Raji (cell line): ENCODE data around the gene LIMK2.

Source experiments
- POLR2A ChIP-seq: IDR thresholded peaks from 2 replicates; pipeline ENCODE4 v1.6.1; 2011; ENCODE audit warnings: low read depth, low read length, control low read depth; ENCODE audit not compliant: insufficient read depth

The LIMK2 gene

GRCh38 chr22:31211862-31212730, at the start of gene LIMK2:
LIMK2 (plus strand) TSS chr22:31212298; CDS start chr22:31212409, 111 bp downstream.
- TF ChIP-seq POLR2A, result peak; percentile 85

DNA sequence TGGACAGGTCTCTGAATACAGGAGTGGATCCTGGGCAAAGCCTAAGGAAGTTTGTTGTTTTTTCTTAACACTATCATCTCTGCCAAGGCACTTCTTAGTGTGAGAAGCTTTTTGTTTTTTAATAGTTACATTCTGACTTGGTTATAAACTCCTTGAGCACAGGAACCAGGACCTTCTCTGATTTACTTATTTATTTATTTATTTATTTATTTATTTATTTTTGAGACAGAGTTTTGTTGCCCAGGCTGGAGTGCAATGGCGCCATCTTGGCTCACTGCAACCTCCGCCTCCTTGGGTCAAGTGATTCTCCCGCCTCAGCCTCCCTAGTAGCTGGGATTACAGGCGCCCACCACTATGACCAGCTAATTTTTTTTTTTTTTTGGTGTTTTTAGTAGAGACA, 41.1 kb upstream of the LIMK2 start:
- no peak for TF ChIP-seq POLR2A

DNA sequence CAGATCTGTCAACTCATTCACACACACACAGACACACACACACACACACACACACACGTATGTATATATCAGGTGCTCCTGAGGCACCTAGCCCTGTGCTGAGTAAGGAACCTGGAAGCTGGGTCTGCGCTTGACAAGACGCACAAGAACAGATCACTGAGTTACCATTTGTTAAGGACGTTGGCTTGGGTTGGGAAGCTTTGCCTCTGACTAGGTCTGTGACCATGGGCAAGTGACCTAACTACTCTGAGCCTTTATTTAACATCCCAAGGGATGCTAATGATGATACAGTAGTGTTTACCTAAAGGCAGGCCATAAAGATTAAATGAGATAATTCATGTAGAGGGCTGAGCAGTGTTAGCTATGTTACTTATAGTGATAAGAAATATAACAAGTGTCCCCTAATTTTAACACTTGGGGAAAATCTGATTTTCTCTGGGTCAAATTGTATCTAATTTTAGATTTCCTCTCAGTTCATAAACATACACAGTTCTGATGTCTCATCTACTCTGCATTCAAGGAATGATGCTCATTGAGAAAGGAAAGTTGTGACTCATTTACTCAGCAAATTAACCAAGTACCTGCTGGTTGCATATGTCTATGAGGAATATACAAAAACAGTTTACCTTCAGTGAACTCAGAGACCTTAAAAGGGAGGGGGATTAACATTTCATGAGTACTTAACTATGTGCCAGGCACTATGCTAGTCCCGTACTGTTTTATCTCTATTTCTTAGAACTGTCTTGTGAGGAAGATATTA, 38.5 kb upstream of the LIMK2 start:
- TF ChIP-seq POLR2A, result no peak

DNA sequence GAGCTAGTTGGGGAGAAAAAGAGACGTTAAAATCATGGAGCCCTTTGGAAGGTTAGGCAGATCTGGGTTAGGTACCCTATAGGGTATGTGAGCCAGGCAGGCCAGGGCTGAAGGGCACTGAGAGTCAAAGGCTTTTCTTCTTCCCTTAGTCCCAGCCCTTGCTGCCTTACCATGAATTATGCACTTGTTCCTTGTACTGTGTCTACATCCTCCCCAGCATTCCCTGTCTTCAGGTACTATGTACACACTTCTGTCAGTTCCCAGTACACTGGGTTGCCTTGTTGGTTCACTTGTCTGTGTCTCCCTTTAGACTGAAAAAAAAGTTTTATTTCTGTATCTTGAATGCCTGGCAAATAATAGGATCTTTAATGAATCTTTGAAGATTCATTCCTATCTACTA, 35.2 kb upstream of the LIMK2 start:
- TF ChIP-seq POLR2A, result no peak

GRCh38 chr22:31177420-31178162, 34.5 kb upstream of the LIMK2 start:
- TF ChIP-seq POLR2A, result no peak

- TF ChIP-seq POLR2A, result no peak
These were observed 33.2 kb upstream of the LIMK2 start for GRCh38 chr22:31178859-31179258.

DNA sequence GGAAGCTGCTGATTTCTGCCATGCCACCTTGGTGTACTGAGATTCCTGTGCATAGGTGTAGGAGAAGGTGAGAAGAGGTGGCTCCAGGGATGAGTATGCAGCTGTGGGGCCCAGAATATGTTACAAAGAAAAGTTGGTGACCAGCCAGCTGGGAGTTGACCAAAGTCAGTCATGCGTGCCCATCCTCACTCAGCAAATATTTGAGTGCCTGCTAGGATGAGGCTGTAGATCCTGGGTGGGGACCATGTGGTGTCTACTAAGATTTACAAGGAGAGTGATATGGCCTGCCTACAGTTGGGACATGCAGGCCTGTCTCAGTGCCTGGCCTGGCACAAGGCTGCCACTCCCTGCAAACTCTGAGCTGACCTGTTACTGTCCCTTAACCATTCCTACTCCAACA, 32.8 kb upstream of the LIMK2 start:
- TF ChIP-seq POLR2A, result no peak

- TF ChIP-seq POLR2A, result no peak
These were observed 28.1 kb upstream of the LIMK2 start for GRCh38 chr22:31184015-31184414.

- TF ChIP-seq POLR2A, result no peak
These were observed 27.0 kb upstream of the LIMK2 start for GRCh38 chr22:31185056-31185455.

- TF ChIP-seq POLR2A, result no peak
These were observed 24.5 kb upstream of the LIMK2 start for GRCh38 chr22:31187627-31188026.

- no peak for TF ChIP-seq POLR2A
These were observed 19.6 kb upstream of the LIMK2 start for GRCh38 chr22:31192513-31192912.

GRCh38 chr22:31193092-31193491, 19.0 kb upstream of the LIMK2 start:
- no peak for TF ChIP-seq POLR2A

GRCh38 chr22:31199187-31199586, 12.9 kb upstream of the LIMK2 start:
- no peak for TF ChIP-seq POLR2A

- TF ChIP-seq POLR2A, result no peak
These were observed 5.0 kb upstream of the LIMK2 start for GRCh38 chr22:31206896-31207687.
